Tongue (tissue), 2 donors: ENCODE results near the gene ARIH2. TPM values are rescaled to one million over a fixed set of nuclear protein-coding genes. Genes with fewer than 3 reads are reported as not detected.
"Not testable (repeated sequence)": the region's sequence is repeated elsewhere in the genome, so short reads cannot be mapped to it uniquely, and the experiment has no call there.

Source experiments
- DNase-seq: peaks from one replicate; pipeline ENCODE4 v3.0.0-alpha.2; 2015
- total RNA-seq: library from RNA; depleted of rRNA; stranded (reverse); fragments of >200 nt; gene quantifications from one replicate; pipeline ENCODE4 v1.2.3, GENCODE V29; 2014

The ARIH2 gene
- total RNA-seq, 1 donor from 2014 or later: 116 TPM

DNA sequence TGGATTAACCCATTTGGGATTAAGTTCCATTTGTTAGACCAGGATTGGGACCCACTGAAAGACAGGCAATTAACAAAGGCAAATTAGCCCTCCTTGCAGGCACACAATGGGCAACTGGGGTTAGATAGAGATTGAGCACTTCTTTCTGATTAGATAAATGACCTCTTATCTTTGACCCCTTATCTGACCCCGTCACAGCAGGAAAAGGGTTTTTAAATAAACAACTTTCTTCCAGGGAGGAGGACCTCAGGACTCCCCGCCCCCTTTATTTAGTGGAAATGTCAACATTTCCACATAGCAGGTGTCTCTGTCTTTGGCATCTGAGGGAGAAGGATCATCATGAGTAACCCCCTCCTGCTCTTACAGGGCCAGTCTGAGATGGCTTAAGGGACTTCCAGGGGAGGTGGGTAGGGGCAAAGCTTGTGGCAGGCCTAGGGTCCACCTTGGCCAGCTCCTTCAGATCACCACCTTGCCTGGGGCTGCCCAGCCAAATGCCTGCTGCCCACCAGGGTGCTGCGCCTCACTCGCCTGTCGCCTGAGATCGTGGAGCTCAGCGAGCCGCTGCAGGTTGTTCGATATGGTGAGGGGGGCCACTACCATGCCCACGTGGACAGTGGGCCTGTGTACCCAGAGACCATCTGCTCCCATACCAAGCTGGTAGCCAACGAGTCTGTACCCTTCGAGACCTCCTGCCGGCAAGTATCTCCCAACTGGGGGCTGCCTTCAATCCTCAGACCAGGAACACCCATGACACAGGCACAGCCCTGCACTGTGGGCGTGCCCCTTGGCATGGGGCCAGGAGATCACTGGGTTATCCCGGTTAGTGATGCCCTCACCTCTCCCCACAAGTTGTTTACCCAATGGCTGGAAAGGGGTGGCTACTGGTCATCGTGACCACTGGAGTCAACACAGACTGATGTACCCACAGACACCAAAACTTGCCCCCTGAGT is 86.0 kb downstream of the ARIH2 start:
- DNase-seq: no peak

DNA sequence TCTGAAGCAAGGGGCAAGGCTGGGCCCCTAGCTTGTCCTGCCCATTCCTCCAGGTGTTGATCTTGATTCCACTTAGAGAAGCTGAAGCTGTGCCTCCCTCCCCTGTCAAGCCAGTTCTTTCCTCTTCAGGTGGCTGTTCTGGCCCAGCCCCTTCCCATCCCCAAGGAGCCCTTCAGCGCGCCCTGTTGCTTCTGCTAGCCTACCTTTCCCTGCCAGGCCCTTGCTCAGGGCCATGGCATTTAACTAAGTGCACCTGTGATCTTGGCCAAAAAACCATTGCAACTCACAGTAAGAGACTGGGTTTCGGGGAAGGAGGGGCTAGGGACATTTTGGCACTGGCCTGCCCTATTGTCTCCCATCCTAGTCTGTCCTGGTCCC is 86.7 kb downstream of the ARIH2 start:
- DNase-seq: no peak

DNA sequence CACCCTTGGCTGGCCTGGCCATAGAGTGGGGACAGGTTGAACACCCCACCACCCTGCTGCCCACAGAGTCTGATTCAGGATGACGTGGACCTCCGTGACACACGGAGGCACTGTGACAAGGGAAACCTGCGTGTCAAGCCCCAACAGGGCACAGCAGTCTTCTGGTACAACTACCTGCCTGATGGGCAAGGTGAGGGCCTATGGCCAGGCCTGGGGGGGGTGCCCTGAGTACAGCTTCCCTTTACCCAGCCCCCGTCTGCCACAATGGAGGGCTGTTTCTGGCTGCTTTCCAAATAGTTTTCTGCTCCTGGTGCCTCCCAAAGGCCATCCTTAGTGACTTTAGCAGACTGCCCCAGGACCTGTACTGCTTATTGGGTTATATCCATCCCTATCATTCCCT is 87.4 kb downstream of the ARIH2 start:
- DNase-seq: no peak

DNA sequence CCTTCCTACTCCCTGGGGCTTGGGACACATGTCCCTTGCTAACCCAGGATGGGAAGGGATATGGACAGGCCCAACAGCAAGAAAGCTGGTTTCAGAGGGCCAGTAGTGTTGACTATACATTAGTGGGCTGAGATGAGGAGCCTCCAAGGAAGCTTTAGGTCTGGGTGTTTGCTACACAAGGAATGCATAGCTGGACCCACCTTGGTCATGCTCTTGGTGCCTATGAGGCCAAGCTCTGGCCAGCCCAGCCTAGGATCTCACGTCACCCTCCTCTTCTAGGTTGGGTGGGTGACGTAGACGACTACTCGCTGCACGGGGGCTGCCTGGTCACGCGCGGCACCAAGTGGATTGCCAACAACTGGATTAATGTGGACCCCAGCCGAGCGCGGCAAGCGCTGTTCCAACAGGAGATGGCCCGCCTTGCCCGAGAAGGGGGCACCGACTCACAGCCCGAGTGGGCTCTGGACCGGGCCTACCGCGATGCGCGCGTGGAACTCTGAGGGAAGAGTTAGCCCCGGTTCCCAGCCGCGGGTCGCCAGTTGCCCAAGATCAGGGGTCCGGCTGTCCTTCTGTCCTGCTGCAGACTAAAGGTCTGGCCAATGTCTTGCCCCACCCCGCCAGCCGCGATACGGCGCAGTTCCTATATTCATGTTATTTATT is 87.9 kb downstream of the ARIH2 start:
- peak; percentile 54 for DNase-seq

DNA sequence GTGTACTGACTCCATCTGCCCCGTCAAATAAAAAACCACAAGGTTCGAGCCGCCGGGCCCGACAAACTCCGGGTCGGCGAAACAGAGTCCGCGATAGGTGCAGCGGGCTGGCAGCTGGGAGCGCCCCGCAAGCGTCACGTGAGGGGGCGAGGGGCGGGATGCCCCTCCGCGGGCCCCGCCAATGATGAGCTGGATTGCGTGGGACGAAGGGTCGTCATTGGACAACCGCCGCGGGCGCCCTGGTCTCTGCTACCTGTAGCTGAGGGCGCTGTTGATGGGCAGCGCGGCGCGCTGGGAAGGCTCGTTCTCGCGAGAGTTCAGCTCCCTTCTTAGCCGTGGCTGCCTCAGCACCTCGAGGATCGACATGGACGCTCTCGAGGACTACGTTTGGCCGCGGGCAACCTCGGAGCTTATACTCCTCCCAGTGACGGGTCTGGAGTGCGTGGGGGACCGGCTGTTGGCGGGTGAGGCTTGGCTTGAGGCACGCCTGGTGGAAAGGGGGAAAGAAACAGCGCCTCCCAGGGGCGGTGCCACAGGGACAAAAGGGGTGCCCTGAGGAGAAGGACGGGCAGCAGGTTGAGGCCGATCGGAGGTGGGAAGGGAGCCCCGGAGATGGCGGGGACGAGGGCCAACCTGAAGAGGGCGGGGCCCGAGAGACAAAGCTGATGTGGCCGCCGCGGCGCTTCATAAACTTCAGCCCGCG is 88.6 kb downstream of the ARIH2 start, which contains the start of gene WDR6:
TSS of gene WDR6 (plus strand) at position 324 of the 703 bp plus-strand sequence. CDS start at position 365, 41 bp downstream.
- DNase-seq: peak; percentile 99

DNA sequence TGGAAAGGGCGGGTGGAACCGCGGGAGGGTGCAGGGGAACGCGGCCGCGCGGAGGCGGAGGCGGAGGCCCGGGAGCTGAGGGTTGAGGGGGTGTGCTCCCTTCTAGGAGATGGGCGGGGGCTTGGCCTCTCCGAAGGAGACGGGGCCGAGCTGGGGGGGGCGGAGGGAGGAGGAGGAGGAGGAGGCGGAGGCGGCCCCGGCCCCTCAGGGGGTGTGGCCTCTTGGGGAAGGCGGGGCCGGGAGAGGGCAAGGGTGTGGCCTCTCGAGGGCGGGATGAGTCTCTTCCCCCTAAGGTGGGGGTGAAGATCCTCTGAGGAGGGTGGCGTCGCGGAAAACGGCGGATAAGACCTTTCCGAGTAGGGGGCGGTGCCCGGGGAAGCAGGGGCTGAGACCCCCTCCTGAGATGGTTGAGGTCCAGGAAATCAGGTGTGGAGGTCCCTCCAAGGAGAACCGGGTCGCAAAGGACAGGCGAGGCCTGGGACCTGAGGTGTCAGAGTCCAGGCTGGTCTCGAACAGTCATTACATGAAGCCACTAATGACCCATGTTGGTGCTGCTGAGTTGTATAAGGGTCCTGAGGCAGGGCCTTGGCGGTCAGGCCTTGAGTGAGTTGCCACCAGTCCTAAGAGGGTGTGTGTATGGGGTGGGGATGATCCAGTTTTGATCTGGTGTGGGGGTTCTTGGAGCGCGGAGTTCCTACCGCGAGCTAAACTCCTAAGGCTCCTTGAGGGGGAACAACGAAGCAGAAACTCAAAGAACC is 89.3 kb downstream of the ARIH2 start:
- DNase-seq: peak; percentile 94

DNA sequence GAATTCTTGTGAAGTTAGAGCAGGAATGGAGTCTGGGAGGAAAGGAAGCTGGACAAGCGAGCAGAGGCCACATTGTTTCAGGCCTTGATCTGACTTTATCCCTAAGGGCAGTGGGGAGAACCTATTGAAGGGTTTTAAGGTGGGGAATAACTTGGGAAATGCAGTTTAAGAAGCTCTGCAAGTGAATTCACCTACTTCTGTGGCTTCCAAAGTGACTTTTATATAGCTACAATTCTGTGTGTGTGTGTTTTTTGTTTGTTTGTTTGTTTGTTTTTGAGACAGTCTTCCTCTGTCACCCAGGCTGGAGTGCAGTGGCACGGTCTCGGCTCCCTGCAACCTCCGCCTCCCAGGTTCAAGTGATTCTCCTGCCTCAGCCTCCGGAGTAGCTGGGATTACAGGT is 90.0 kb downstream of the ARIH2 start:
- DNase-seq: not testable (repeated sequence)

DNA sequence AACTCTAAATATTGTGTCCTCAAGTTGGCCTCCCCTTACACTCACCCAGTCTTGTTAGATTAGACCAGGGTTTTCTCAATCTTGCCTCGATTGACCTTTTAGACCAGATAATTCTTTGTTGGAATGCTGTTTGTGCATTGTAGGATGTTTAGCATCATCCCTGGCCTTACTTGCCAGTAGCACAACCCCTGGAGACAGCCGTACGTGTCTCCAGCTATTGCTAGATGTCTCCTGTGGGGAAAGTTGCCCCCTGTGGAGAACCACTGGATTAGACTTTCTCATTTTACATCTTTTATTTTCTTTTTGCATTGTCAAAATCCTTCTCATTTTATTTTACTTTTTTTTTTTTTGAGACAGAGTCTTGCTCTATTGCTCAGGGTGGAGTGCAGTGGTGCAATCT is 90.8 kb downstream of the ARIH2 start:
- no peak for DNase-seq

DNA sequence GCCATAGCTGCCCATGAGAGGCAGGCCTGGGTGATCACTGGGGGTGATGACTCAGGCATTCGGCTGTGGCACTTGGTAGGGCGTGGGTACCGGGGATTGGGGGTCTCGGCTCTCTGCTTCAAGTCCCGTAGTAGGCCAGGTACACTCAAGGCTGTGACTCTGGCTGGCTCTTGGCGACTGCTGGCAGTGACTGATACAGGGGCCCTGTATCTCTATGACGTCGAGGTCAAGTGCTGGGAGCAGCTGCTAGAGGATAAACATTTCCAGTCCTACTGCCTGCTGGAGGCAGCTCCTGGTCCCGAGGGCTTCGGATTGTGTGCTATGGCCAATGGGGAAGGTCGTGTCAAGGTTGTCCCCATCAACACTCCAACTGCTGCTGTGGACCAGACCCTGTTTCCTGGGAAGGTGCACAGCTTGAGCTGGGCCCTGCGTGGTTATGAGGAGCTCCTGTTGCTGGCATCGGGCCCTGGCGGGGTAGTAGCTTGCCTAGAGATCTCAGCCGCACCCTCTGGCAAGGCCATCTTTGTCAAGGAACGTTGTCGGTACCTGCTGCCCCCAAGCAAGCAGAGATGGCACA is 93.9 kb downstream of the ARIH2 start:
- DNase-seq: peak; percentile 40

DNA sequence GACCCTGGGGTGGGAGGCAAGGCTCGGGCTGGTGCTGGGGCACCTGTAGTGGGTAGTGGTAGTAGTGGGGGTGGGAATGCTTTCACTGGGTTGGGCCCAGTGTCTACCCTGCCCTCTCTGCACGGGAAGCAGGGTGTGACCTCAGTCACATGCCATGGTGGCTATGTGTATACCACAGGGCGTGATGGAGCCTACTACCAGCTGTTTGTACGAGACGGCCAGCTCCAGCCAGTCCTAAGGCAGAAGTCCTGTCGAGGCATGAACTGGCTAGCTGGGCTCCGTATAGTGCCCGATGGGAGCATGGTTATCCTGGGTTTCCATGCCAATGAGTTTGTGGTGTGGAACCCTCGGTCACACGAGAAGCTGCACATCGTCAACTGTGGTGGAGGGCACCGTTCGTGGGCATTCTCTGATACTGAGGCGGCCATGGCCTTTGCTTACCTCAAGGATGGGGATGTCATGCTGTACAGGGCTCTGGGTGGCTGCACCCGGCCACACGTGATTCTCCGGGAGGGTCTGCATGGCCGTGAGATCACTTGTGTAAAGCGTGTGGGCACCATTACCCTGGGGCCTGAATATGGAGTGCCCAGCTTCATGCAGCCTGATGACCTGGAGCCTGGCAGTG is 94.6 kb downstream of the ARIH2 start:
- no peak for DNase-seq

DNA sequence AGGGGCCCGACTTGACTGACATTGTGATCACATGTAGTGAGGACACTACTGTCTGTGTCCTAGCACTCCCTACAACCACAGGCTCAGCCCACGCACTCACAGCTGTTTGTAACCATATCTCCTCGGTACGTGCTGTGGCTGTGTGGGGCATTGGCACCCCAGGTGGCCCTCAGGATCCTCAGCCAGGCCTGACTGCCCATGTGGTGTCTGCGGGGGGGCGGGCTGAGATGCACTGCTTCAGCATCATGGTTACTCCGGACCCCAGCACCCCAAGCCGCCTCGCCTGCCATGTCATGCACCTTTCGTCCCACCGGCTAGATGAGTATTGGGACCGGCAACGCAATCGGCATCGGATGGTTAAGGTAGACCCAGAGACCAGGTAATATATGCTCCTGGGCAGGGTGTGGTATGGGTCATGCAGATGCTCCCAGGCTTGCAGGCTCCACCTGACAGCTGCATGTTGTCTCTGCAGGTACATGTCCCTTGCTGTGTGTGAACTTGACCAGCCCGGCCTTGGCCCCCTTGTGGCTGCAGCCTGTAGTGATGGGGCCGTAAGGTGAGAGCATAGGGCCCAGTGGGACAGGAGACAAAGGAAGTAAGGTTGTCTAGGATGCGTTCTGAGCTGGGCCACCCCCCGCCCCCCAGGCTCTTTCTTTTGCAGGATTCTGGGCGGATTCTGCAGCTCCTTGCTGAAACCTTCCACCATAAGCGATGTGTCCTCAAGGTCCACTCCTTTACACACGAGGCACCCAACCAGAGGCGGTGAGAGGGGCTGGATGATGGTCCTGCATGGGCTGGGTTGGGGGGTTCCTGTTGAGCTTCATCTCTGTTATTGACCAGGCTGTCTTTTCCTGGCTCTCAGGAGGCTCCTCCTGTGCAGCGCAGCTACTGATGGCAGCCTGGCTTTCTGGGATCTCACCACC is 95.4 kb downstream of the ARIH2 start:
- DNase-seq: no peak

DNA sequence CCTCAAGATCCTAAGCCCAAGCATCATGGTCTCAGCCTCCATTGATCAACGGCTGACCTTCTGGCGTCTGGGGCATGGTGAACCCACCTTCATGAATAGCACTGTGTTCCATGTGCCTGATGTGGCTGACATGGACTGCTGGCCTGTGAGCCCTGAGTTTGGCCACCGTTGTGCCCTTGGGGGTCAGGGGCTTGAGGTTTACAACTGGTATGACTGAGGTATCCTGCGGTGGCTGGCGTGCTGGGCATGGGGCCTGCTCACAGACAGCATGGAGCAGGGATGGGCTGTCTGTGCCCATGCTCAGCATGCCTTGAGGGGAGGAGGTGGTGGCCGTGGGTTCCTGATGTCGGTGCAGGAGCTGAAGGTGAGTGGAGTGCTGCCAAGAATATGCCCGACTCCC is 96.4 kb downstream of the ARIH2 start:
- DNase-seq: no peak

DNA sequence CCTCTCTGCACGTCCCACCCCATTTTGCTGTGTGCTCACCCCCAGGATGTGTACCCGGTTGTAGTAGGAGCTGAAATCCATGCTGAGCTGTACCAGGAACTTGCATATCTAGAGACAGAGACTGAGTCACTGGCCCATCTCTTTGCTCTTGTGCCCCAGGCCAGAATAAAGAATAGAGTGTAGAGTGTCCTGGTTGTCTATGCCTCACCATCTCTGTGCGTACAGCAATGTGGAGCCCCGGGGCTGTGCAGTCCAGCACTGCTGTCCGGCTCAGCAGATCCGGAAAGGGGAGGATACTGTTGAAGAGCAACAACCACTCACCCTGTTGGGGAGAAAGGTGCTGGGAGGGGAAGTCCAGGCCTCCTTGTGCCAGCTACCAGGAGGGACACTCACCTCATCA is 97.1 kb downstream of the ARIH2 start:
- DNase-seq: no peak

DNA sequence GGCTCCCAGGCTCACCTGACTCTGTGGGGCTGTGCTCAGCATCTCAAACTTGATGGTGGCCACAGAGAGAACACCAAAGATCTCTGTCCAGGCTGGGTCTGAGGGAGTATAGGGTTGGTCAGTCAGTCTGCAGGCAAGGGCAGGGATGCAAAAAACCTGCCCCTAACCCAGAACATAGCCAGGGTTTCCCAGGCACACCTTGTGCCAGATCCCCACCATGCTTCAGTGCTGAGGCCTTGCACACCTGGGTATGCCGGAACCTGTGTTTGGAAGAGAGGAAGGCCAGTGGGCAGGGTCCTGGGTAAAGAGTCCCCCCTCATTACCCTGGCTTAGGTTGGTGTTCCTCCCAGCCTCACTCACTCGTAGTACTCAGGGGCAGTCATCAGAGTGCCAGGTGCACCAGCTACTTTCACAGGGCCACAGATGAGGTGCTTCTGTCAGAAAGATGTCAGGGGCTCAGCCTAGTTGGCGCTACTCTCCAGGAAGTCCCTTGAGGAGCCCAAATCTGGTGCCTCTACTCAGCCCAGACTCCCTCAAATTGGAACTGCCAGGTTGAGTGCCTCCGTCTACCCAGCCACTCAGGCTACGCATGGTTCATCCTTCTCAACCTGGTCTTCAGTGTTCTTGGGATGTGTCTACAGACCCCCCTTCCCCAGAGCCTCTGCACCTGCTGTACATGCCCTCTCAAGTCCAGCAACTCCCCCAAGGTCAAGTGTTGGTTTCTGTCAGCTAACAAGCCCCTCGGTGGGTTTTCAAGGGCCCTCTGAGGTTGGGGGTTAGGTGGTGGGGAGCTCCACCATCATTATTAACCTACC is 98.0 kb downstream of the ARIH2 start:
- no peak for DNase-seq

DNA sequence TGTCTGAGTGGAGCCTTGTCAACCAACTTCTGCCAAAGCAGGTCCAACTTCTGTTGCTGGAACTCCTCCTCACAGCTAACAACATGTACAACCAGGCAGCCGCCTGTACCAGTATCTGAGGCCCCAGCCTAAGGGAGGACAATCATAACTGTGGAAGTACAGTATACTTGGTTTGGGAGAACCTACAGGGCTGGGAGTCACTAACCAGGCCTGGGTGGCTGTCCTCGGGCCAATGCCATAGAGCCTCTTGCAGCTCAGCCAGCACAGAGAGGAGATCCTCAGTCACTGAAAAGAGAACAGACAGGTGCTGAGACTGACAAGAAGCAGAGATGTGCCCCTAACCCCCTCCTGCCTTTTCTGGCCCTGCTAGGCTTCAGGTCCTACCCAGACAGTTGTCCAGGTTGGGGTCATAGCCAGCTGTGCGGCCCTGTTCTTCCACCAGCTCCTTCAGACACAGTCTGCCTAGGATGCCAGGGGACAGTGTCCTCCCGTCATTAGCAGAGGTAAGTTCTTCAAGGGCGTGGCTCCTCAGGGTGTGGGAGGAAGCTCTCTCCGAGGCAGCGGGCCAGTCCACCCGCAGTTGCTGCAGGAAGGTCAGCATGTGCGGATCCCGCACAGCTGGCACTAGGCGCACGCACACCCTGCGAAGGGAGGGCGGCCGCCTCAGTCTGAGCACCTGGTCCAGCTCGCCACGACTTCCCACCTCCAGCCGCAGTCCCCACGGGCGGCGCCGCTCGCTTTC is 98.8 kb downstream of the ARIH2 start:
- DNase-seq: peak; percentile 17

DNA sequence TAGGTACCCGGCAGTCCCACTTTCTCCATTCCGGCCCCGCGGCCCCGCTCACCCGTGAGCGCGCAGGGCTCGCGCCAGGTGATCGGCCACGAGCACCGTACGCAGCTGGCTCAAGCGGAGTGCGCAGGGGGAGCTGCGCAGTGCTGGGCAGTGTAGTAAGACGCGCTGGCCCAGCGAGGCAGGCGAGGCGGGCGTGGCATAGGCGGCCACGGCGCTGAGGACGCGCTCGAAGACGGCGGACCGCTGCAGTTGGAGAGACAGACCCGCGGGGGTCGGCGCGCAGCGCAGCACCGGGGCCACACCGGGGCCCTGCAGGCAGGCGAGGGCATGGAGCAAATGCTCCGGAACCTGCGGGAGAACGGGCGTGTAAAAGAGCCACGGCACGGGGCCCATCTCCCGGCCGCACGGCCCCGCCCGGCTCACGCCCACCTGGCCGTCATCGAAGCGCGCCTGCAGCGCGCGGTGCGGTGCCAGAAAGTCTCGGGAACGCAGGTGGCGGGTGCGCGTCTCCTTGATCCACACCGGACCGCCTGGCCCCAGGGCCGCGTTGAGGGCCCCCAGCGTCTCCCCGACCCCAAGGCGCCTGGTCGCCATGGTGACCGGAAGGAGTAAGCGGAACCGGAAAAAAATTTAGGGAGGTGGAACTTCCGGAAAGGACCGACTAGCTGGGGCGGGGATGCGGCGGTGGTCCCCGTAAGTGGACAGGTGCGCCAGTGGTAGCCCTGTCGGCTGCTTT is 99.5 kb downstream of the ARIH2 start, which contains the start of gene DALRD3:
TSS of gene DALRD3 (minus strand) at position 610 of the 736 bp plus-strand sequence. CDS start at position 594, 16 bp downstream.
- DNase-seq: peak; percentile 82

DNA sequence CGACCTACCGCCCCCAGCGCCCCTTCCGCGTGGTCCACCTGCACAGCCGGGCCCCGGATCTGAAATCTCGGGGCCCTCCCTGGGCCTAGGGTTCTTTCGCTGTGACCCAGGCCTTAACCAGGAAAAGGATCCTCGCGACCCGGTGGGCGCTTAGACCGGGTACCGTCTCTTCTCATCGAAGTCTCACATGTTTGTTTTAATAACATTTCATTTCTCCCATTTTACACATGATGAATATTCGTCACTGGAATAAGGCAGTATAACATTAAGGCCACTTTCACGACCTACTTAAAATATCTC is 100.0 kb downstream of the ARIH2 start:
- DNase-seq: no peak

DNA sequence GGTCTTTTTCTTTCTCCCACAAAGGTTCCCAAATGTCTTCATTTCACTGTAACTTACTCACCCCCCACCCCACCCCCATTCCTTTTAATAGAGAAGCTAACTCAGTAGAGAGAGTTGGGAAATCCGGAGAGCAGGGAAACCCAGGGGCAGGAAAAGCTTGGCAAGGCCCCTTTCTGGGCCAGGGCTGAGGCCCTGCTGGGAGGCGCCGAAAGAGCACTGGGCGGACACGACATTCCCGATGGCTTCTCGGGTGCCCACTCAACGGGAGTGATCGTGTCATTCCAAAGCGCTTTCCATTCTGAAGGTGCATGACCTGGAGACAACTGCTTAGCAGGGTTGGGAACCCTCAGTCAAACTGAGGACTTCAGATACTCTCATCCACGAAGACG is 101.3 kb downstream of the ARIH2 start:
- no peak for DNase-seq
